Measurements from ENCODE around the gene CD180.

CD180 gene

GRCh38 chr5:67214036-67214435 is 17.4 kb upstream of the CD180 start:
- no peak for DNase-seq (ENCODE audit: low read depth in 1 of 2, low spot score in 1 of 2)

DNA sequence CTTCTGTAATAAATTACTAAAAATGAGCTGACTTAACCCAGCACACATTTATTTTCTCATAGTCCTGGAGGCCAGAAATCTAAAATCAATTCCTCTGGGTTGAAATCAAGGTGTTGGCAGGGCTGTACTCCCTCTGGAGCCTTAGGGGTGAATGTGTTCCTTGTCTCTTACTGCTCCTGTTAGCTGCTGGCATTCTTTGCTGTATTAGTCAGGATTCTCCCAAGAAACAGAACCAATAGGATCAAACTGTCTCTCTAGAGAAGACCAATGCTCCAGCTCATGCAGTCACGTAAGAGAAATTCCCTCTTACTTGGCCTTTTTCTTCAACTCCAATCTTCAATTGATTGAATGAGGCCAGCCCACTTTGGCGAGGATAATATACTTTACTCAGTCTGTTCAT is 15.3 kb upstream of the CD180 start:
- no peak for DNase-seq (ENCODE audit: low read depth in 1 of 2, low spot score in 1 of 2)

DNA sequence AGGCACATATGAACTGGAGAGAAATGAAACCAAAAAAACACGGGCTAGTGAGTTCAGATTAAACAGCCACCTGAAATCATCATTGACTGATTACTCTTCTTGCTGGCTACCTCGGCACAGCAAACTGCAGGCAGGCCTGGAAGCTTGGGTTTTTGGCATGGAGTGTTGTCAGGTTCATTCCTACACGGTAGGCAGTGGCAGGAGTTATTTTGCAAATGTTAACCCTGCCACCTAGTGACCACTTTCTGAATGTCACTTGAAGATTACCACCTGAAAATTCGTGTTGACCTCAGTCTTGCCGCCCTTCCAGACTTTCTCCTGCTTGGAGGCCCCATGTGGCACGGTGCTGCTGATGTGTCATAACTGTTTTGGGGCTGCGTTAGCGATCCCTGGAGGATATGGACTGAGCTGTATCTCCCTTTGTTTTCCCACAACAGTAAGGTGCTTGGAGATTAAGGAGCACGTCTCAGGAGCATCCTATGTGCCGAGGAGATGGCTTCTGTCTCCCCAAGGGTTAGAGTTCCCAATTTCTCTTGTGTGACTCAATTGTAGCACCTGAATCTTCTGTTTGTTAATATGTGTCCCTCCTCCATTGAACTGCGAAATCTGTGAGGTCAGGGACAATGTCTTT is 12.7 kb upstream of the CD180 start:
- DNase-seq (ENCODE audit: low read depth in 1 of 2, low spot score in 1 of 2) = peak; percentile 25 to 62

DNA sequence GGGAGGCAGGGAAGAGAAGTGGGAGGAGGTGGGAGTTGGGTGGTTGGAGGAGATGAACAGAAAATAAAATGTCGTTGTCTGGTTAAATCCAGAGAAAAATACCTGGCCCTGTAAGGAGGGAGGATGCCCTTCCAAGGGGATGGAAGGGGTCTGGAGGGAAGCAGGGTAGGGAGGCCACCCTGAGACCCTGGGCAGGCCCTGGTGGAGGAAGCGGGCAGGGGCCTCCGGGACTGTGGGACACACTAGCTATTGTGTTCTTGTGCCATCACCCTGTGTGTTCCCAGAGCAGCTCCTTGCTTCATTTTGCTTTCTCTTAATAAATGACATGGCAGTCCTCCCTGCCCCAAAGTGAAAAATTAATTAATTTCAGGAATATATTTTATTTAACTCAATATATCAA is 11.8 kb upstream of the CD180 start:
- no peak for DNase-seq (ENCODE audit: low read depth in 1 of 2, low spot score in 1 of 2)

DNA sequence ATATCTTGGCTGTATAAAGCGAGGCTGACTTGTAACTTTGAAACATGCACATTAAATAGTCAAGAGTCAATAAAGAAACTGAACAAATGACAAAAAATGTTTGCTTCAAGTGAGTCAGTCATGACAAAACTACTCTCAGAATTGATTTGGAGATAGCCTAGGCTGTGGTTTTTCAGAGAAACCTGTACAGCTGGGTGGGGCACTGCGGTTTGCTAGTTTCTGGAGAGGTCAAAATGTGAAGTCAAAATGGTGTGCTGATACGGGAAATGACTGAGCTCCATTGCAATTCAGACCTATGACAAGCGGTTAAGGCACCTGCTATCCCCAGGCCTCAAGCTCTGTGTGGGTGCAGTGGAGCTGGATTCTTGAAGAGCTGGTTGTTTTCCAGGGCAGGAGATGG is 10.3 kb upstream of the CD180 start:
- DNase-seq (ENCODE audit: low read depth in 1 of 2, low spot score in 1 of 2) = peak; percentile 50 to 87

GRCh38 chr5:67206461-67206860 is 9.9 kb upstream of the CD180 start:
- DNase-seq (ENCODE audit: low read depth in 1 of 2, low spot score in 1 of 2) = no peak

- no peak for DNase-seq (ENCODE audit: low read depth in 1 of 2, low spot score in 1 of 2)
These were observed 9.4 kb upstream of the CD180 start for GRCh38 chr5:67205981-67206380.

DNA sequence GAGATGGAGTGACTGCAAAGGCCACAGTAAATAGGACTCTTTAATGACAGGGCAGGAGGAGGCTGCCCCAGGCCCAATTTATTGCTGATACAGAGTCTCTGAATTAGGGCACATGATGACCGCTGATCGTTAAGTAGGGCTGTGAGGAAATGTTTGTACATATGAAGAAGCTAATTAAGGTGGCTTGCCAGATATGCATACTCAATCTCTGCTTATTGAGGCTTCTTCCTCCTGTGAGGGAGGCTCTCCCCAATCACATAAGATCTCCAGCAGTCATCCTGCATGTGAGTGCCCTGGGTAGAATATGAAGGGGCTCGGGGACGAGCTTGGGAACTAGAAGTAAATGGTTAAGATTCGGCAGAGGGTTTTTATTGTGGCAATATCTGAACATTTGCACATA is 8.2 kb upstream of the CD180 start:
- DNase-seq (ENCODE audit: low read depth in 1 of 2, low spot score in 1 of 2) = no peak

DNA sequence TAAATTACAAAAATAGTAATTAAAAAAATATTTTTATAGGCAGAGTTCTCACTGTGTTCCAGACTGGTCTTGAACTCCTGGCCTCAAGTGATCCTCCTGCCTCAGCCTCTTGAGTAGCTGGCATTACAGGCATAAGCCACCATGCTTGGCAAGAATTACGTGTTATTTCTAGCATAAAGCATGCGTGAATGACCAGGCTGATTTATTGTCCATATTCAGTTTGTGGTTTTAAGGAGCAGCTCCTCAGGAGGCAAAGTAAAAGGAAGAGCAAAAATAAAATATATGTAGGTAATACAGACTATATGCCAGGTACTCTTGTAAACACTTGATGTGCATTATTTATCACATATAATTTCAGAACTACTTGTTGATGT is 7.1 kb upstream of the CD180 start:
- no peak for DNase-seq (ENCODE audit: low read depth in 1 of 2, low spot score in 1 of 2)

GRCh38 chr5:67202828-67203227 is 6.2 kb upstream of the CD180 start:
- DNase-seq (ENCODE audit: low read depth in 1 of 2, low spot score in 1 of 2) = no peak

GRCh38 chr5:67201897-67202549 is 5.4 kb upstream of the CD180 start:
- DNase-seq (ENCODE audit: low read depth in 1 of 2, low spot score in 1 of 2) = no peak

DNA sequence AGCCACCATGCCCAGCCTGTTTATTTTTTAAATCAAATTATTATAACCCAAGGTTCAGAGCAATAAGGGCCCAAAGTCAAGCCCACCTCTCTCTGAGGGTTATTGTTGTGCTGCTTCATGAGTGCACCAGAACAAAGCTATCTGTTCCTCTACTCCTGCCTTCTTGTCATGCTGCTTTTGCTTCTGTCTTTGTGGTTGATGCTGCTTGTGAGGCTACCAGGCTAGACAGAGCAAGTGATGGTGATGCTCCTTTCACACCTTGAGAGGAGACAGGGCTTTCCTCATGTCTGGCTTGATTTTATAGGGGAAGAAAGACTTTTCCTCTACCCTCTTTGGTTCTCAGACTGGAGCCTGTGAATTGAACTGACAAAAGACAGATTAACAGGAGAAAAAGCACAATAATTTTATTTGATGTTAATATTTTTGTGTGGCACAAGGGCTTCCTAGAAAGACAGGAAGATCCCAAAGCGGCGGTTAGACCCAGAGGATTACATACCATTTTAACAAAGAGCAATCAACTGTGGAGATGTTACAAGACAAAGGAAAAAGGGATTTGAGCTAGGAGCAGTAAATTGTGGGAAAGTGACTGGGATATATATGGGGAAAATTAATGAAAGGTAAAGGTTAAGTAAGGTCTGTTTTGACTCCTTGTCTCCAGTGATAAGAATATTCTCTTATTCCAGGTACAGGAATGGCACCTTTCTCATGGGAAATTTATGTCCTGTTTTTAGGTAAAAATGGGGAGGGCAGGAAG is 4.4 kb upstream of the CD180 start:
- DNase-seq (ENCODE audit: low read depth in 1 of 2, low spot score in 1 of 2) = no peak

DNA sequence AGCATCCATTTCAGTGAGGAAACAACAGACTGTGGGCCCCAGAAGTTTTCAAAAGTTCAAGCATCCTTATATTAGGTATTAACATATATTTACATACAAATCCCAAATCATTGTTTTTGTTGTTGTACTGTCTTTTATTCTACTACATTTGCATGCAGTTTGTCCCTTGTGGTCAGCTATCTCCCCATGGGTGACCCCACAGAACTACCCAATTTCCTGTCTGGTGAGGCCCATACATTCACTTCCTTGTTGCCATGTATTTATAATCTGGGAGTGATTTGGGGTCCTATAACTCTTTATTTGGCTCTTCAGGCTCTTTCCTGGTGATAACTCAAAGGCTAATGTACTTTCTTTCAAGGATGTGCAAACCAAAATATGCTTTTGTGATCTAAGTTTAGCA is 3.3 kb upstream of the CD180 start:
- no peak for DNase-seq (ENCODE audit: low read depth in 1 of 2, low spot score in 1 of 2)

DNA sequence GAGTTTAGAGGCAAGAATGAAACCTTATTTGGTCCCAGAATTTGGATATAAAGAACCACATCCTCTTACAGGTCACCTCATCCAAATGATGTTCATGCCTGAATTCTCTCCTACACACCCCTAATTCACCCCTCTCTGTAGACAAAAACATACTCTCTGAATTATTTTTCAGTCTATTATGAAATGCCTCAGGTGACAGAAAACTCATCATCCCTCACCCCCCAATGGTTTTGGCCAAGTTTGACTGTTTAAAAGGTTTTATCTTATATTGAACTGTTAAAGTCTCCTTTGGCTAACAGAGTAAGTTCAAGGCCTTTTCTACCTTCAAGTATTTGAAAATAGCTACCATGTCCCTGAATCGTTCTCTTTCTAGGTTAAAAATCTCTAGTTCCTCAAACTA is 2.3 kb upstream of the CD180 start:
- DNase-seq (ENCODE audit: low read depth in 1 of 2, low spot score in 1 of 2) = no peak

- no peak for DNase-seq (ENCODE audit: low read depth in 1 of 2, low spot score in 1 of 2)
These were observed 937 bp upstream of the CD180 start for GRCh38 chr5:67197536-67197935.

GRCh38 chr5:67195406-67196275 is 958 bp downstream of the CD180 start:
- DNase-seq (ENCODE audit: low read depth in 1 of 2, low spot score in 1 of 2) = no peak

DNA sequence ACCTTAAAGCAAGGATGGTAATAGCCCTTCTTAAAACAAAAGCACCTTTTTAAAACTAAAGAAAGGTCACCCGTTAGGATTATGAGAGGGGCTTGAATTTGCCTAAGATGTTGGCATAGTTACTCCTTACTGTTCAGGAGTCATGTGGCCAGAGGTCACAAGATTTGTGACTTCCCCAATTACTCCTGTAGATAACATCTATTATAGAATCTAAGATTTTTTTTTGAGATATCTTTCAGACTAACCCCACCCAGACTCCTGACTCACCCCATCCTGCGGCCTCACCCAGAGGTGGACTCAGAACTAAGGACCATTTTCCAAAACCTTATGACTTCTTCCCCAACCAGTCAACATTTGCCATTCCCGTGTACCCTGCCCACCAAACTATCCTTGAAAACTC is 2.4 kb downstream of the CD180 start:
- DNase-seq (ENCODE audit: low read depth in 1 of 2, low spot score in 1 of 2) = no peak

GRCh38 chr5:67193439-67193807 is 3.2 kb downstream of the CD180 start:
- no peak for DNase-seq (ENCODE audit: low read depth in 1 of 2, low spot score in 1 of 2)

DNA sequence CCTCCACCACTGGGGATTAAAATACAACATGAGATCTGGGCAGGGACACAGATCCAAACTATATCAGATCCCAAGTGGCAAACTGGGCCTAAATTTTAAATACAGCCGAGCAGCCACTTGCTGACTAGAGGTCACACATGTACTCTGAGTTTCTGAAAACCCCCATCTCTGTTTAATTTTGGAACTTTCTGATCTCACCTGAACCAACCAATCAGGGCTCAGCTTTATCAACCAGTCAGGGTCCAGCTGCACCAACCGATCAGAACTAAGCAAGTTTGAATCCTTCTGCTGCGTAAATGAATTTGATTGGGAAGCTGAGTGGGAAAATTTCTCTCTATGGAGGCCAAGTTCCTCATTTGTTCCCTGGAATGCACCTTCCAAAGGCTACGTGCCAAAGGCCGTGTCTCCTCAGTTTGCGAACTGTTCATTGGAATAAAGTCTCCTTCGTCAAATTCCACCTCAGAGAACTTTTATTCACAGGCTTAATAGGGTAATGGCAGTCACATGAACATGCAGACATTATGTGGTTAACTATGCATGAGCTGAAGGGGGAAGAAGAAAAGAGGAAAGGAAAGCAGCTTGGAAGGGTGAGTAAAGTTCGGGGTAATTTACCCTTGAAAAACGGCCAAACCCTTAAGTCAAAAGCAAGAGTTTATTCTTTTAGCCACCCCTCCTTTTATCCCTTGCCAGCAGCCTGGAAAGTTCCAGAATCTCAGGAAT is 3.7 kb downstream of the CD180 start:
- DNase-seq (ENCODE audit: low read depth in 1 of 2, low spot score in 1 of 2) = no peak

- no peak for DNase-seq (ENCODE audit: low read depth in 1 of 2, low spot score in 1 of 2)
These were observed 5.7 kb downstream of the CD180 start for GRCh38 chr5:67190861-67191260.

GRCh38 chr5:67190410-67190809 is 6.2 kb downstream of the CD180 start:
- no peak for DNase-seq (ENCODE audit: low read depth in 1 of 2, low spot score in 1 of 2)
